NCI-H526 treated with DMSO at 0.1 percent for 48 hours (cell line): ENCODE results near the gene ZBTB42.

ENCODE experiments used
- DNase-seq: peaks from one replicate; lab custom pipeline; 2025; lab: John Stamatoyannopoulos, UW

The ZBTB42 gene

GRCh38 chr14:104843442-104844305, 42.8 kb downstream of the ZBTB42 start:
- DNase-seq: peak; percentile 27

- DNase-seq: no peak
Observed at GRCh38 chr14:104844306-104845032, 43.6 kb downstream of the ZBTB42 start.

- DNase-seq: no peak
Observed at GRCh38 chr14:104845033-104845666, 44.2 kb downstream of the ZBTB42 start.

- no peak for DNase-seq
Observed at GRCh38 chr14:104845834-104846441, 45.0 kb downstream of the ZBTB42 start.

- DNase-seq: no peak
Observed at GRCh38 chr14:104852280-104852663, 51.4 kb downstream of the ZBTB42 start.
